Ovary (tissue), 3 donors: ENCODE results near the gene QRFPR.

Experiments
- EP300 ChIP-seq: sonication (generic); formaldehyde crosslinking; IDR thresholded peaks from one replicate; pipeline ENCODE4 v1.6.1; 2017; ENCODE audit warnings: antibody characterized with exemption
- POLR2A ChIP-seq: fragments of 450-650 bp; IDR thresholded peaks from one replicate; pipeline ENCODE4 v1.6.1; 2017; ENCODE audit warnings: antibody characterized with exemption, mild to moderate bottlenecking, moderate library complexity
- TF ChIP-seq, protein P1 (sequence below), 3 donors: fragments of 450-650 bp in 2 of 3; fragments of 200-600 bp in 1 of 3; IDR thresholded peaks; one replicate each; pipeline versions ENCODE4 v1.5.1 to v1.8.0; 2016 to 2022; ENCODE audit warnings: antibody characterized with exemption in 3 of 3, mild to moderate bottlenecking in 1 of 3
- donor health status: DM: no; HTN: no; CAD: no.

DNA sequence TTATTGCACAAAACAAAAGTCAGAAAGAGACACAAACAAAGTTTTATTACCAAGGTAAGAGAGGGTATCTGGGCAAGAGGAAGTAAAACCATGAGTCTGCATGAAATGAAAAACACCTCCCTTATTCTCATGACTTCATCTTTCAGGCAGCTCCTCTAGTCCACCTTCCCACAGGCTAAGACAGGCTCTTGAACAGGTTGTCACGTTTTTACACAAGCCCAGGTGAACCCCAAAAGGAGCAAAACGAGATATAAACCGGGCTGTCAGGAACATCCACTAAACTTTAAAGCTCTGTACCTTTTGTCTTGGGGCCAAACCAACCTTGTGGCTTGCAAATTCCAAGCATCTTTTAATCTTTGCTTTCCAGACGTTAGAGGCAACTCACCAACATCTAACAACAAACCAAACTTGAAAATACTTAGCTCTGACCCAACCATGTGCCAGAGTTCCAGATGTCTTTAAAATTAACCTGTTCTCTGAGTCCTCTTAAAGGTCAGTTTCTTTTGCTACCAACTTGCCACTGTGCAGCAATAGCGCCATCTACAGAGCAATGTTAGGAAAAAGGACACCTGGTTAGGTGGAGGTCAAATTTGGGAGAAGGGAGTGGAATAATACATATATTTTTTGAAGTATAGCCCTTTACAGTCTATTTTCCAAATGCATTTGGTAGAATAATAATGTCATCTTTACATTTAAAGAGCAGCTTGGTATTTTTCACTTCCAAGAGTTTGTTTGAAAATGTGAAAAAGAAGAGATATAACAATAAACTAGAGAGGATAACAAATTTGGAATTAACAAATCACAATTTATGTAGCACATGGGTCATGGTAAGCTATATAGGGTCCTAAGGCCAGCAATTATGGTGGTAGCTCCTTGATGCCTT, 73.1 kb downstream of the QRFPR start:
- TF ChIP-seq, protein P1, sequence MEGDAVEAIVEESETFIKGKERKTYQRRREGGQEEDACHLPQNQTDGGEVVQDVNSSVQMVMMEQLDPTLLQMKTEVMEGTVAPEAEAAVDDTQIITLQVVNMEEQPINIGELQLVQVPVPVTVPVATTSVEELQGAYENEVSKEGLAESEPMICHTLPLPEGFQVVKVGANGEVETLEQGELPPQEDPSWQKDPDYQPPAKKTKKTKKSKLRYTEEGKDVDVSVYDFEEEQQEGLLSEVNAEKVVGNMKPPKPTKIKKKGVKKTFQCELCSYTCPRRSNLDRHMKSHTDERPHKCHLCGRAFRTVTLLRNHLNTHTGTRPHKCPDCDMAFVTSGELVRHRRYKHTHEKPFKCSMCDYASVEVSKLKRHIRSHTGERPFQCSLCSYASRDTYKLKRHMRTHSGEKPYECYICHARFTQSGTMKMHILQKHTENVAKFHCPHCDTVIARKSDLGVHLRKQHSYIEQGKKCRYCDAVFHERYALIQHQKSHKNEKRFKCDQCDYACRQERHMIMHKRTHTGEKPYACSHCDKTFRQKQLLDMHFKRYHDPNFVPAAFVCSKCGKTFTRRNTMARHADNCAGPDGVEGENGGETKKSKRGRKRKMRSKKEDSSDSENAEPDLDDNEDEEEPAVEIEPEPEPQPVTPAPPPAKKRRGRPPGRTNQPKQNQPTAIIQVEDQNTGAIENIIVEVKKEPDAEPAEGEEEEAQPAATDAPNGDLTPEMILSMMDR (IDR thresholded peaks at IDR 0.05) = no peak
- TF ChIP-seq POLR2A (no peak), EP300 (no peak)
